ENCODE measurements around the gene TMEM247. TPM values are rescaled to one million over a fixed set of nuclear protein-coding genes. Genes with fewer than 3 reads are reported as not detected.

The TMEM247 gene
- total RNA-seq, 1 donor, result not detected

DNA sequence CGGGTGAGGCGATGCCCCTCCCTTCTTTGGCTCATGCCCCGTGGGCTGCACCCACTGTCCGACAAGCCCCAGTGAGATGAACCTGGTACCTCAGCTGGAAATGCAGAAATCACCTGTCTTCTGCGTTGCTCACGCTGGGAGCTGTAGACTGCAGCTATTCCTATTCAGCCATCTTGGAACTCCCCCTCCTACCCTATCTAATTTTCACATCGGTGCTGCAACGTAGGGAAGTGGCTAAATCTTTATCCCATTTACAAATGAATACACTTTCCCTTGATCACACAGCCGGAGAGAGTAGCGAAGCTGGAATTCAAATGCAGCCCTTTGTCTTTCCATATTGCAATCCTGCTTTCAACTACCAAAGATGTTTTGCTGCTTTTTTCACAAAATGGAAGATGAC lies 1.4 kb upstream of the TMEM247 start:
- no peak overlapping the region for H3K4me3 ChIP-seq (ENCODE audit: low read depth, low read length)
- TF ChIP-seq, protein P1, sequence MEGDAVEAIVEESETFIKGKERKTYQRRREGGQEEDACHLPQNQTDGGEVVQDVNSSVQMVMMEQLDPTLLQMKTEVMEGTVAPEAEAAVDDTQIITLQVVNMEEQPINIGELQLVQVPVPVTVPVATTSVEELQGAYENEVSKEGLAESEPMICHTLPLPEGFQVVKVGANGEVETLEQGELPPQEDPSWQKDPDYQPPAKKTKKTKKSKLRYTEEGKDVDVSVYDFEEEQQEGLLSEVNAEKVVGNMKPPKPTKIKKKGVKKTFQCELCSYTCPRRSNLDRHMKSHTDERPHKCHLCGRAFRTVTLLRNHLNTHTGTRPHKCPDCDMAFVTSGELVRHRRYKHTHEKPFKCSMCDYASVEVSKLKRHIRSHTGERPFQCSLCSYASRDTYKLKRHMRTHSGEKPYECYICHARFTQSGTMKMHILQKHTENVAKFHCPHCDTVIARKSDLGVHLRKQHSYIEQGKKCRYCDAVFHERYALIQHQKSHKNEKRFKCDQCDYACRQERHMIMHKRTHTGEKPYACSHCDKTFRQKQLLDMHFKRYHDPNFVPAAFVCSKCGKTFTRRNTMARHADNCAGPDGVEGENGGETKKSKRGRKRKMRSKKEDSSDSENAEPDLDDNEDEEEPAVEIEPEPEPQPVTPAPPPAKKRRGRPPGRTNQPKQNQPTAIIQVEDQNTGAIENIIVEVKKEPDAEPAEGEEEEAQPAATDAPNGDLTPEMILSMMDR (IDR thresholded peaks at IDR 0.05; ENCODE audit: insufficient read depth, low read length), result no peak
- DNase-seq (ENCODE audit: low read depth), result no peak

DNA sequence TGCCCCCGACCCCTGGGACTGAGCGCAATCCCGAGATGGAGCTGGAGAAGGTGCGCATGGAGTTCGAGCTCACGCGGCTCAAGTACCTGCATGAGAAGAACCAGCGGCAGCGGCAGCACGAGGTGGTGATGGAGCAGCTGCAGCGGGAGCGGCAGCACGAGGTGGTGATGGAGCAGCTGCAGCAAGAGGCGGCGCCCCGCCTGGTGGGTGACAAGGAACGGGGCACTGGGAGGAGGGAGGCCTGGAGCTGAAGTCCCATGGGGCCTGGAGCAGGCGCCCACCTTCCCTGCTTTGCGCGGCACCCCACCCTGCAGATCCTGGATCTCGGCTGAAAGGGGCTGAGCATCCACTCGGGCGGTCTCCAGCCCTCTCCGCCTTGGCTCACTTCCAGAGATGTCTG lies 1.2 kb downstream of the TMEM247 start:
- TF ChIP-seq, protein P1 (IDR thresholded peaks at IDR 0.05; ENCODE audit: insufficient read depth, low read length), result no peak
- H3K4me3 ChIP-seq (ENCODE audit: low read depth, low read length), result no peak overlapping the region

DNA sequence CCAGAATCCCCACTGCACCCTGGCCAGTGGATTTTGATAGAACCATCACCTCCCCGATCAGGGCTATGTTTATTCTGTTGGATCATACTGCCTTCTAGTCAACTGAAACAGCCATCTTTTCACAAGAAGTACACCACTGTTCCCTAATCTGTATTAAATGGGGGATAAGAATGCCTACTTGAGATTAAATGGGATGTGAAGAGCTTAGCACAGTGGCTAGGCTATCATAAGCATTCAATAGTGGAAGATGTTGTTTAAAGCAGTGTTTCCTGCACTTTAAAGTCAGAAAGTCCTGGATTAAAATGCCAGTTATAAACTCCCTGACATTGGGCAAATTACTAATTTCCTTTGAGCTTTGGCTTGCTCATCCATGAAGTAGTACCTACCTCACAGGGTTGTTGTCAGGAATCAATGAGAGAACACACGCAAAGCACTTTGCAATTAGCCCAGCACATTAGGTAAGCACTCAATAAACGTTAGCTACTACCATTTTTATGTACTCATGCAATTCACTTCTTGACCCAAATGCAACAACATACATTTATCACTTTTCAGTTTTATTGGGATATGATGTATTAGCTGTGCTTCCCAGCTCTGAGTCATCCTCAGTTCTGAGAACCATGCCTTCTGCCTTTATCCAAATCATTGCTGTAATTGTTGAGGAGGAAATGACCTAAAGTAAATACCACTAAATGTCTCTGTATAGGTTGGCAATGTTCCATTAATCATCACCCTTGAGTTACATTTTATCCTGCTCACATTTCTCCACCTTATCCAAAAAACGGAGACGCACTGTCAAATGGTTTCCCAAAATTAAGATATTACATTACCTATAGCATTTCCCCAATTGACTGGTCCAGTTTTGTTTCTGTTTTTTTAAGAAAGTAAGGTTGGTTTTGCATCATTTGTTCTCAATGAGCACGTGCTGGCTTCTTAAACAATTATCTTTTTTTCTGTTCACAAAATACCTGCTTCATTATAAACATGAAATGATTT lies 2.1 kb downstream of the TMEM247 start:
- DNase-seq (ENCODE audit: low read depth), result peak; percentile 81
- H3K4me3 ChIP-seq (ENCODE audit: low read depth, low read length), result no peak overlapping the region
- TF ChIP-seq, protein P1 (IDR thresholded peaks at IDR 0.05; ENCODE audit: insufficient read depth, low read length), result no peak

More for the DNA sequence above, 1.2 kb downstream of the TMEM247 start:
- DNase-seq (ENCODE audit: low read depth), result no peak

DNA sequence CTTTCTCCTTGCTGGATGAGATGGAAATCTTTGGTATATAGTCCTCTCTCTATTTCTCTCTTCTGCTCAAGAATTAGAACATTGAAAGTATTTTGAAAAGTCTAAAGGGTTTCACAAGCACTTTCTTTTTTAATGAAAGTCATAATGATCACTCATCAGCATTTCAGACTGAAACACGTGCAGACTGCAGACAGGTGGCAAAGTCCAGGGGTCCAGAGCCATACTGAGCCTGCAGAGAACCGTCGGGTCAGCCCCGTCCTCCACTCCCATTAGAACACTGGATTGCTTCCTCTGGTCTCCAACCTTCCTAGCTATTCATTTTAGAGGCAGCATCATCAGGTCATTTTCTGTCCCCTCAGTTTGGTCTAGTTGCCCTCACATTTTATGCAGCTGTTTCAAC lies 3.1 kb downstream of the TMEM247 start:
- no peak for DNase-seq (ENCODE audit: low read depth)
- H3K4me3 ChIP-seq (ENCODE audit: low read depth, low read length), result no peak overlapping the region
- TF ChIP-seq, protein P1 (IDR thresholded peaks at IDR 0.05; ENCODE audit: insufficient read depth, low read length), result no peak

DNA sequence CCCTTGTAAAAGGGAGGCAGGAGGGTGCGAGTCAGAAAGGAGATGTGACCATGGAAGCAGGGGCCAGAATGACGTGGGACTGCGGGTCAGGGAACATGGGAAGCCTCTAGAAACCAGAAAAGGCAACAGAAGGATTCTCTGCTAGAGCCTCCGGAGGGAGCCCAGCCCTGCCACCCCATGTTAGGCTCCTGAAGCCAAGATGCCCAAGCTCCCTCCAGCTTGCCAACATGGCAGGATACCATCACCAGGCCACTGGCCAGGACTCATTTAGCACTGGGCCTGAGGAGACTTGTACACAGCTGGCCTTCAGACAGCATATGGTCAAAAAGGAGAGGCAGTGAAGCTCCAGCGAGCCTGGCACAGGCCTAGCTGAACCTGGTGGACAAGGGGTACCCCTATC lies 5.6 kb downstream of the TMEM247 start:
- TF ChIP-seq, protein P1 (IDR thresholded peaks at IDR 0.05; ENCODE audit: insufficient read depth, low read length), result no peak
- no peak for DNase-seq (ENCODE audit: low read depth)
- H3K4me3 ChIP-seq (ENCODE audit: low read depth, low read length), result no peak overlapping the region

DNA sequence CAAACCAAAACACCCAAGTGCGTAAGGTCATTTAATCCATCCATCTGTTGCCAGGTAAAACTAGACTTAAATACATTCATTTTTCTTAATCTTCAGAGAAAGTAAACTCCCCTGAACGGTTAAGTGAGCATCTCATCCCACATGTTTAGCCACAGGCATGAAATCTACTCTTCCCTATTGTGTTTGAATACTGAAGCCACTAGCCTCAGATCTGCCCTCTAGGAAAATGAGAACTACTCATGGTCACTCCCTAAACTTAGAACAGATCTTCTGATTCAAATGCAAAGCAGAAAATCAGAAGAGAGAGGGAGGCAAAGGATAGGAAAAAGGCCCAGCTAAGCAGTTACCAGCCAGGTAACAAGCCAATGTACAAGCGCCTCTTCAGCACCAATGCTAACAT lies 7.1 kb downstream of the TMEM247 start:
- TF ChIP-seq, protein P1 (IDR thresholded peaks at IDR 0.05; ENCODE audit: insufficient read depth, low read length), result no peak
- no peak overlapping the region for H3K4me3 ChIP-seq (ENCODE audit: low read depth, low read length)
- DNase-seq (ENCODE audit: low read depth), result no peak

All from fibroblast of the aortic adventitia (primary cell).